GM19328 (cell line): ENCODE results near the gene GMPS.
"Not testable (repeated sequence)": the region's sequence is repeated elsewhere in the genome, so short reads cannot be mapped to it uniquely, and the experiment has no call there.

Source experiments
- ATAC-seq: cut with Tn5 transposase; IDR thresholded peaks from one replicate; pipeline ENCODE4 v1.9.1; 2021; ENCODE audit warnings: mild to moderate bottlenecking, moderate library complexity; ENCODE audit not compliant: unreplicated experiment

Gene GMPS

DNA sequence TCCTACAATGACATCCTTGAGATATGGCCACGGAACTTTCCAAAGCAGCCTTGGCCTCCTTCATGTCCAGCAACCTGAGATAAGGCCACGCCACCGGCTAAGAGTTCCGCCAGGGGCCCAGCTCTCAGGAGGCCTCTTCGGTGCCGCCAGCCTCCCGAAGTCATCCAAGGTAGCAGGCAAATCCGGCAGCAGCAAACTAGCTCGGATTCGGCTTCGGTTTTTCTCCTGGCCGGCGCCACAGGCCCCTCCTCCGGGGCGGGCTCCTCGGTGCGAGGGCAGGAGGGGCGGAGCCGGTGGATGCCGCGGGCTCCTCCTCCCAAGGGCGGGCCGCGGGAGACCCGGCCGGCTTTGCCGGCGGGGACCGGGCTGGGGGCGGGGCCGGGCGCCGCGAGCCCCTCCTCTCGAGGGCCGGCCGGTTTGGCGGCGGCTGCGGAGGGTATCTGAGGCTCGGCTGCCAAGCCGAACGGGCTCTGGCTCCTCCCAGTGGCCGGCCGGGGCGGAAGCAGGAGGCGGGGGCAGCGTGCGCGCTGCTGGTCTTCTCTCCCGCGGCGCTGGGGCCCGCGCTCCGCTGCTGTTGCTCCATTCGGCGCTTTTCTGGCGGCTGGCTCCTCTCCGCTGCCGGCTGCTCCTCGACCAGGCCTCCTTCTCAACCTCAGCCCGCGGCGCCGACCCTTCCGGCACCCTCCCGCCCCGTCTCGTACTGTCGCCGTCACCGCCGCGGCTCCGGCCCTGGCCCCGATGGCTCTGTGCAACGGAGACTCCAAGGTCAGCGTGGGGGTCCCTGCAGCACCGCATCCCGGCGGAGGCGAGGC is at the start of gene GMPS:
TSS of gene GMPS (plus strand) at position 518 of the 812 bp plus-strand sequence. CDS start at position 739, 221 bp downstream.
- ATAC-seq, result peak; percentile 89

DNA sequence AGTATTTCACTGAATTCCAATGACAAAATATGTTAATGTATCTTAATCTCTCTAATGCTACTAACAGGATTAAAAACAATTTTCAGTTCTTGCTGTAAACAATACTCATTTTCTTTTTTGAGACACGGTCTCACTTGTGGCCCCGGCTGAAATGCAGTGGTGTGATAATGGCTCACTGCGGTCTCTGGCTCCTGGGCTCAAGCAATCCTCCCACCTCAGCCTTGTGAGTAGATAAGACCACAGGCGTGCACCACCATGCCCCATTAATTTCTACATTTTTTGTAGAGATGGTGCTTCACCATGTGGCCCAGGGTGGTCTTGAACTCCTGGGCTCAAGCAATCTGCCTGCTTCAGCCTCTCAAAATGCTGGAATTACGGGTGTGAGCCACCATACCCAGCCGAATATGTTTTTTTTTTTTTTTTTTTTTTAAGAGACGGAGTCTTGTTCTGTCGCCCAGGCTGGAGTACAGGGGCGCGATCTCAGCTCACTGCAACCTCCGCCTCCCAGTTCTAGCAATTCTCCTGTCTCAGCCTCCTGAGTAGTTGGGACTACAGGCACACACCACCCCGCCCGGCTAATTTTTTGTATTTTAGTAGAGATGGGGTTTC is 41.9 kb upstream of the GMPS start:
- not testable (repeated sequence) for ATAC-seq

DNA sequence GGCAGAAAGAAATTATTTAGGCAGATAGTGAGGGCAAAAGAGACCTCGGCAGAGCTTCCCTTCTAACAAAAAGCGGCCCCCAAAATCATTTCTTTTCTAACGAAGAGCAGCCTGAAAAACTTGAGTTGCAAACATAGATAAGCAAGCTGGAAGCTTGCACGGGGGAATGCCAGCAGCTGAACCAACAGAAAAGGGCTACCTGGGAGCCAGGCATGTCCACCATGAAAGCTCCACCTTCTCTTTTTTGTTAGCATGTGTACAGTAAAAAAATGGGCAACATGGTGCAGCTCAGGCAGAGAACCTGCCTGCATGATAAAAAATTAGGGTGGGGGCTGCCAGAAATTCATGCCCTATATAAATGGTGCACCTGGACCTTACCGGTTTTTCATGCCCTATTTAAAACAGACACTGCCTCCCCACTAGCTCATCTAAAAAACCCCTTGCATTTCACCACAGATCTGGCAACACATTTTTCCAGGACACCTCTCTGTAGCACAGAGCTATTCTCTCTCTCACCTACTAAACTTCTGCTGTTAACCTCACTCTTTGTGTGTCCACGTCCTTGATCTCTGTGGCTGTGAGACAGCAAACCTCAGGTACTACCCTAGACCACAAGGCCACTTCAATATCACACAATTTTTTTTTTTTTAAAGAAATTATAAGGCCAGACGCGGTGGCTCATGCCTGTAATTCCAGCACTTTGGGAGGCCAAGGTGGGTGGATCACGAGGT is 34.9 kb upstream of the GMPS start:
- ATAC-seq, result no peak

DNA sequence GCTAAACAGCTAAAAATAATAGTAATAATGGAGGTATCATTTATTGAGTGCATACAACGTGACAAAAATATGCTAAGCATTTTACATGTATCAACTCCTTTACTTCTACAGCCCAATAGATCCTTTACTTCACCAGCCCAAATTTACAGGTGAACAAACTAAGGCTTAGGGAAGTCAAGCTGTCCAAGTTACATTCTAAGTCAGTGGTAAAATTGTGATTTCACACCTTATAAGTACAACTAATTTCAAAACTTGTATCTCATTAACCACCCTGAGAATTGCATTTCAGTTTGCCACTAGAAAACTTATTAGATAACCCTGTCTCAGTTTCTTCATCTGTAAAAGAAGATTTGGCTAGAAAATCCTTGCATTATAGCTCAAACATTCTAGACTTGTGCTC is 26.9 kb upstream of the GMPS start:
- no peak for ATAC-seq

DNA sequence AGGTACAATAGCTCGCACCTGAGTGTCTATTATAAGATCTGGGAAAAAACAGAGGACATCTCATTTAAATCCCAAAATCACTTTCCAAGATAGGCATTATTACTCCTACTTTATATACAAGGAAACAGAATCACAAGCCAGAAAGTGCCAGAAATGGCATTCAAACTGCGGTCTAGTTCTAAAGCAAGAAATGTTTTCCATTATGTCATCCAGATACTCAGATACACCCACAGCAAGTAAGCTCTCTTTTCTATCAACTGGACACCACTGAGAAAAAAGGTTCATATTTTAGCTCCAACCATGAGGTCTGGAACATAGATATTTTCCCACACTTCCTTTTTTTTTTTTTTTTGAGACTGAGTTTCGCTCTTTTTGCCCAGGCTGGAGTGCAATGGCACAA is 24.3 kb upstream of the GMPS start:
- ATAC-seq, result no peak

DNA sequence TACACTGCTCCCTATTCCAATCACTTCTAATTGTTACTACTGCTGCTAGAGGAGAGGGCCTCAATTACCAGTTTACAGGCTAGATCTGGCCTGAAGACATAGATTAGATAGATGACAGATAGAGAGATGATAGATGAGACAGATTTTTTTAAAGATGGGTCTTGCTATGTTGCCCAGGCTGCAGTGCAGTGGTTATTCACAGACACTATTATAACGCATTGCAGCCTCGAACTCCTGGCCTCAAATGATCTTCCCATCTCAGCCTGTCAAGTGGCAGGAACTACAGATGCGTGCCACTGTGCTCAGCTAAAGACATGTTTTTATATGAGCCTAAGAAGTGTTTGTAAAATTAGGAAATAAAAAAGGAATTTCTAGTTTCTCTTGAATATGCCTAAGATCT is 22.5 kb upstream of the GMPS start:
- ATAC-seq, result no peak

DNA sequence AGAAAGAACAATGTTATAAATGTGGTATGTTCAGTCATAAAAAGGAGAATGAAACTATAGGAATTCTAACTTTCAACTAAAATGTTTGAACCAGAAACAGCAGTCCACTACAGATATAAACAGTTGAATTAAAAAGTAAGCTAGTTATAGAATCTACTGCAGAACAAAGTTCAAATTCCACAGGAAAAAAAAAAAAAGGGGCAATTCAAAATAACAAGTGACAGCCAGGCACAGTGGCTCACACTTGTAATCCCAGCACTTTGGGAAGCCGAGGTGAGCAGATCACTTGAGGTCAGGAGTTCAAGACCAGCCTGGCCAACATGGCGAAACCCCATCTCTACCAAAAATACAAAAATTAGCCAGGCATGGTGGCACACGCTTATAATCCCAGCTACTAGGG is 21.0 kb upstream of the GMPS start:
- not testable (repeated sequence) for ATAC-seq

DNA sequence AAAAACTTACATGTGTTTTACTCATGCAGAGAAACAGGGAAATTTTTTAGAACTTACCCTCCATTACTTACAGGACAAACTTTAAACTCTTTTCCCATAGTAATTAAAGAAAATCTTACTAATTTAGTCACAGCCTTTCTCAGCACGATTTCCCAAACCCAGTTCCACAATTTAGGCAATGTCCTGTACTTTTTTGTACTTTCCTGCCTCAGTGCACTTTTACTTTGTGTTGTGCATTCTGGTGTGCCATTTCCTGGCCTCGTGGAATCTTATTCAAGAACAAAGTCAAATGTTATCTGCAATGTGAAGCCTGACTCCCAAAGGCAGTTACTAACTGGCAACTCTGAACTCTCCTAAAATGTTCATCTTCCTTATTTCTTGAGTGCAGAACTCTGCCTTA is 18.1 kb upstream of the GMPS start:
- ATAC-seq, result no peak

DNA sequence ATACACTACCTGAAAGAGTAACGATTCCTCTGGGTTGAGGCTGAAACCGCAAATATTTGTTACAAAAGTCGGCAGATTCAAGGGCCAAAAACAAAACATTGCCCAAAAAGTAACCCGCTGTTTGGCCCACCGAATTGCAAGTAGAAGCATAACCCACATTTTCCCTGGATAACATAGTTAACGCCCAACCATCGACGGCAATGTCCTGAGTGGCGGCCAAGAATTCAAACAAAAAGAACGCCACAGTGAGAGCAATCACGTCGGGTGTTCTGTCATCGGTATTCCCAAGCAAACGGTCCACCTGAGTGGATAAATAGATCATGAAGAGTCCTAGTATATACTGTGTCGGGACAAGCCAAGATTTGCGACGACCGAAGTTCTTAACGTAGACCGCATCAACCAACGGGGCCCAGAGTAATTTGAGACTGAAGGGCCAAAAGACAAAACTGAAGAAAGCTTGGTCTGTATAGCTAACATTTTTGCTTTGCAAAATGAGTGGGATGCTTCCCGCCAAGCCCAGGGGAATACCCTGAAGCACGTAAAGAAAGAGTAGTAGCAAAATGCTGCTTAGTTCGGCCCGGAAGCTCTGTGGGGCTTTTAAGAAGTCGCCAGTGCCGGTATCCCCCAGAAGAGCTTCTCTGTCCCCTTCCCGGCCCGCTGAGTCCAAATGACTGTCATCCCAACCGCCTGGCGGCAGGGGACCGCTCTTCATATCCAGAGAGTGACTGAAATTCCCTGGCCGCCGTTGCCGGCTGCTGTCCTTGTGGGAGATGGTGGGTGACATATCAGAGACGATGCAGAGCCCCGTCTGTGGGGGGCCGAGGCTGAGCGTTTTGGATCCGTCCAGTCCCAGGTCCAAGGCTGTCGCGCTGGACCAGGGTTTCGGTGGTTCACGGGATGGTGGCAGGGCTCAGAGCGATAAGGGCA is 17.0 kb upstream of the GMPS start:
- peak; percentile 2 for ATAC-seq

DNA sequence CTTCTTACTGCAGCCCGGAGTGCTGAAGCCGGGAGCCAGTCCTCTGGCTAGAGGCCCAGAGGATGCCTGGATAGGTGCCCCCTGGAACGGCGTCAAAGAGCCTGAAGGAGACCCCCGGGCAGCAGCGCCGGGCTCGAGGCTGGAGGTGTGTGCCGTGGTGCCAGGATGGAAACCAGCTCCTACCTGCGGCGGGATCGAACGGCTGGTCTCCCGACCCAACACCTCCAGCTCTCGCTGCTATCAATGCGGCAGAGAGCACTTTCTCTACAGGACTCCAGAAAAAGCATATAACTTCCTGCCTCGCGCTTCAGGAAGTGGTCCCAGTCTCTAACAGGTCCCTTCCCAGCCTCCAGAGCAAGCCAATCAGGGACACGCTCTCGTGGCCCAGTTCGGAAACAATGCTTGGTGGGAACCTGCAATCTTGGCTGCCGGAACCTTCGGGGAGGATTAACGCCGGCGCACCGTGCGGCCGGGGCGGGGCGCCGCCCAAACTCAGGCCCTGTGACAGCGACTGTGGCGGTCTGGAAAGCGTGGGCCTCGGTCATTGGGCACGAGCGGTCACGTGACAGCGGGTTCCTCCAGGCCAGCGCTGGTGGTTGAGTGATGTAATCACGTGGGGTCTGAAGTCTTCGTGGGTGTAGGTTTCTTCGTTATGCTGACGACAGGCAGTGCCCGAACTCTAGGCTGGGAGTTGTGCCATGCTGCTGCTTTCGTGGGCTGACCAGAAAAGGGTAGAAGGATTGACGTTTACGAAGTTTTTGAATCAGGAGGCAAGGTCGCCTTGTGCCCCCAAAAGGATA is 16.1 kb upstream of the GMPS start, which contains the start of gene SLC33A1:
TSS of gene SLC33A1 (minus strand) at position 287 of the 800 bp plus-strand sequence. CDS start 430 bp downstream, outside the sequence.
- ATAC-seq, result peak; percentile 95

DNA sequence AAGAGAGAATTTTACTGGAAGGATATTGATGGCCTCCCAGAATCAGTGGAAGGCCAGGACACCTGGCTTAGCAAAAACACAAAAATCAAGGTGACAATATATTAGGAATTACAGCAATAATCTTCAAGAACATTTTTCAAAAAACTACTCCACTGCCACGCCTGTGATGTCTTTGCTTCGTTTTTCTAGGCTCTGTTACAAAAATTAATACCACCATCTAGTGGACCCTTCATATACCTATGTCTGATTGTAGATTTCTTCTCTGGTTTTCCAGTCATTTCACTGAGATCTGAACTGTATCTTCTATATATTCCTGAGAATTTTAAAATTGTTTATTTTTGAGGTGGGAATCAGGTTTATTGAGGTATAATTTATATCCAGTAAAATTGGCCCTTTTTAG is 10.6 kb upstream of the GMPS start:
- ATAC-seq, result no peak

DNA sequence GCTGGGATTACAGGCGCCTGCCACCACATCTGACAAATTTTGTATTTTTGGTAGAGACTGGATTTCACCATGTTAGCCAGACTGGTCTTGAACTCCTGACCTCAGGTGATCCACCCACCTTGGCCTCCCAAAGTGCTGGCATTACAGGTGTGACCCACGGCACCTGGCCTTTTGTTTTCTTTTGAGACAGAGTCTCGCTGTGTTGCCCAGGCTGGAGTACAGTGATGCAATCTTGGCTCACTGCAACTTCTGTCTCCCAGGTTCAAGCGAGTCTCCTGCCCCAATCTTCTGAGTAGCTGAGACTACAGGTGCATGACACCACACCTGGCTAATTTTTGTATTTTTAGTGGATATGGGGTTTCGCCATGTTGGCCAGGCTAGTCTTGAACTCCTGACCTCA is 10.0 kb upstream of the GMPS start:
- not testable (repeated sequence) for ATAC-seq

DNA sequence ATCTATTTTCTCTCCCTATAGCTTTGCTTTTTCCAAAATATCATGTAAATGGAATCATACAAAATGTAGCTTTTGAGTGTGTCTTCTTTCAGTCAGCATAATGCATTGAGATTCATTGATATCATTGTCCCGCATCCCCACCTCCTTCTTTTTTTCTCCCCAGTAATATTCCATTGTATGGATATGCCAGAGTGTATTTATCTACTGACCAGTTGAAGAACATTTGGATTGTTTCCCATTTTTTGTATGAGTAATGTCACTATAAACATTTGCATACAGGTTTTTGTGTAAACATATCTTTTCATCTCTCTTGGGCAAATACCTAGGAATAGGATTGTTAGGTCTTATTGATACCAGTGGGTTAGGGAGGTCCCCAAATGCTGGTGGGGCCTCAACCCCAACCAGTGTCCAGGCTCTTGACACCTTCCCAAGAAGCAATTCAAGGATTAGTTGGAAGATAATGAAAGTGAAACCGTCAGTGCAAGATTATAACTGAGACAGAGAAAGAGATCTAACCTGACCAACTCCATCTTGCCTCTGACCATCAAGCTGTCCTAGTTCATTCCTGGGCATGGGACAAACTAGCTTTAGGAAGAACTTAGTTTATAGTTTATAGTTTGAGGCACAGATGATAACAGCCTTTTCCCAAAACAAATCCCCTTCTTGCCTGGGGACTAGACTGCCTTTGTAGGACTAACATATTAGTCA is 8.8 kb upstream of the GMPS start:
- ATAC-seq, result no peak

DNA sequence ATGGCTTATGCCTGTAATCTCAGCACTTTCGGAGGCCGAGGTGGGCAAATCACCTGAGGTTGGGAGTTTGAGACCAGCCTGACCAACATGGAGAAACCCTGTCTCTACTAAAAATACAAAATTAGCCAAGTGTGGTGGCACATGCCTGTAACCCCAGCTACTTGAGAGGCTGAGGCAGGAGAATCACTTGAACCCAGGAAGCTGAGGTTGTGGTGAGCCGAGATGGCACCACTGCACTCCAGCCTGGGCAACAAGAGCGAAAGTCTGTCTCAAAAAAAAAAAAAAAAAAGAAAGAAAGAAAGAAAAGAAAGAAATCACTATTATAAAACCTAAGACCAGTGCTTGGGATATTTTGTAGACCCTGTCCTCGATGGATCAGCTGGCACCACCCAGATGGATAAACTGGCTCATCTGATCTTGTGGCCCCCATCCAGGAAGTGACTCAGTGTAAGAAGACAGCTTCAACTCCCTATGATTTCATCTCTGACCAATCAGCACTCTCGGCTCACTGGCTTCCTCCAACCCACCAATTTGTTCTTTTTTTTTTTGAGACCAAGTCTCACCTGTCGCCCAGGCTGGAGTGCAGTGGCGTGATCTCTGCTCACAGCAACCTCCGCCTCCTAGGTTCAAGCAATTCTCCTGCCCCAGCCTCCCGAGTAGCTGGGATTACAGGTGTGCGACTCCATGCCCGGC is 8.0 kb upstream of the GMPS start:
- not testable (repeated sequence) for ATAC-seq

DNA sequence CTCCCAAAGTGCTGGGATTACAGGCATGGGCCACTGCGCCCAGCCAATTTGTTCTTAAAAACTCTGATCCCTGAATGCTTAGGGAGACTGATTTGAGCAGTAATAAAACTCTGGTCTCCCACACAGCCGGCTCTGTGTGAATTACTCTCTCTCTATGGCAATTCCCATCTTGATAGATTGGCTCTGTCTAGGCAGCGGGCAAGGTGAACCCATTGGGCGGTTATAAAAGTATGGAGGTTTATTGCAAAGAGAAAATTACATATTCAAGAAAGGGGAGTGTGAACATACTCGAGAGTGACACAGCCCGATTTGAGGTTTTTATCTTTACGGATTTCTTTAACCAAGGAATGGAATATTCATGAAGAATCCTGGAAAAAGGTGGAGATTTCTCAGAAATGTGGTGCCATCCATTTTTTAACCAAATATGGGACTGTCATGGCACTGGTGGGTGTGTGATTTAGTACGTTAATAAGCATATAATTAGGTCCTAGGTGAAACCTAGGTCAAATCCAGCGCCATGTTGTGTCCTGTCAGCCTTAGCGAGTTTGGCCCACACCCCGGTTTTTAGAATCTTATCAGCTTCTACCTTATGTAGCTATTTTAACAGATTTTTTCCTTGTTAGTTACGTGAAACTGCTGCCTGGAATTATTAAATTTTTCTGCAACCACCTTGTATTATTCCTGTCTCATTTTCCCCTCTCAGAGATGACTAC is 7.2 kb upstream of the GMPS start:
- ATAC-seq, result no peak

DNA sequence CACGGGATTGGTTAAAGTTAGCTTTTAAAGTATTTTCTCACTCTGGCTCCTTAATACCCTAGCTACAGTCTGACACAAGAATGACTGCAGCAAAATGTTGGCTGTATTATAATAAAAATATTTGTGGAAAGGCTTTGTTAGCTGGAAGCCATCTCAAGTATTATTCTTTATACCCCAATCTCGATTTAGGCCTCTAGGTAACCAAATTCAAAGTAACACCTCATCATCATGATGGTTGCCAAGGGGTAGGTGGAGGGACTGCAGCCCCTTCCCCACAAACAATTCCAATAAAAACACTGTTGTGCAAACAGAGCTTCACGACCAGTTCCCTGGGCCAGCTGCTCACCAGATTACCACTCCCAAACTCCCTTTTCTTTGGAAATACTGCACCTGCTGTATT is 759 bp upstream of the GMPS start:
- ATAC-seq, result no peak

DNA sequence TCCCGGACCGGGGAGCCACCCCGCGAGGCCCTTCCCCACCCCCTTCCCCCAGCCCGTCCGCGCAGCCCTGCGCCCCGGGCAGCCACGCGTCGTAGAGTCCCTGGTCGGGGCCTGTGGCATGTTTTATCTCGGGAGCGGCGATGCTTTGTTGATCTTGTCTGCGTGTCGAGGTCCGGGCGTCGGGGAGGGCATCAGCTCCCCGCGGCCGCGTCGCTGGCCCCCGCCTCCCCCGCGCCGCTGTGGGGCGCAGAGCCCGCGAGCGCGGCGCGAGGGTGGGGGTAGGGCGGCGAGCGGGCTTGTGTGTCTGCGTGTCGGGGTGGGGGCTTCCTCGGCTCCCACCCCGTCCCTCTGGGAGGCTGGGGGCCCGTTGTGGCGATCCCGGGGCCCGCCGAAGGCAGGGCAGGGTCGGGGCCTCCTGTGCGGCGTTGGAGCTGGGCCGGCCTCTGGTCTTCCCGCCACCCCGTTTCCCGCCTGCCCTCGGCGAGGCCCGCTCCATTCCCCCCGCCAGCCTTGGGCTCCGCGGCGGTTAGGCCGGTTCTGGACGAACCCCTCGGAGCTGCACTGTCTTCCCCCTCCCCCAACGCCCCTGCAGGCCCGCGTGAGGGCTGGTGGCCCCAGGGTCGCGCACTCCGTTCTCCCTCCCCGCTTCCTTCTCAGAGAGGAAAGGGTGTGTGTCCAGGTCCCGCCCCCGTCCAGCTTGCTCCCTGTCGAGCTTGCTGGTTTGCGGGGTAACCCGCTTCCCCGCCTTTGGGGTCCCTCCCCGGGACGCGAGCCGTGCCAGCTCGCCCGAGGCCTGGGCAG is 695 bp downstream of the GMPS start:
- ATAC-seq, result peak; percentile 21
